Neural progenitor cell (in vitro differentiated cells): Measurements from ENCODE around the gene GALR3.

ENCODE experiments used
- EZH2 ChIP-seq: fragments of 200-600 bp; sonication (generic); IDR thresholded peaks from 2 replicates; pipeline ENCODE4 v1.6.1; 2017; ENCODE audit warnings: antibody characterized with exemption, mild to moderate bottlenecking, moderate library complexity
- TF ChIP-seq, protein P1 (sequence below): fragments of 200-600 bp; sonication (generic); IDR thresholded peaks from 2 replicates; pipeline ENCODE4 v1.5.1; 2017; ENCODE audit warnings: antibody characterized with exemption, mild to moderate bottlenecking

DNA sequence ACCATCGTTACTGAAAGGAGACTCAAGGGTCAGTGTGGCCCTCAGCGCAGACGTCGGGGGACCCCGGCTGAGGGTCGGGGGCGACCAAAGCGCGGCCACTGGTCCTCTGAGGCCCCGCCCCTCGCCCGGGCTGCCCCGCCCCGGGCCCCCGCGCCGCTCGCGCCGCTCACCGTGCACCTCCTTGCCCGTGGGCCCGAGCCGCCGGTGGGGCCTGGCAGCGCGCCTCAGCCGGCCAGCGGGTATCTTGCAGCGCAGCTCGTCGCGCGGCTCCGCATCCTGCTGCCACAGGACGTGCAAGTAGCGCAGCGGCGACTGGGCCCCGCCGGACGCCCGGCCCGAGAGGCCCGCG, 20.5 kb downstream of the GALR3 start:
- TF ChIP-seq, protein P1, sequence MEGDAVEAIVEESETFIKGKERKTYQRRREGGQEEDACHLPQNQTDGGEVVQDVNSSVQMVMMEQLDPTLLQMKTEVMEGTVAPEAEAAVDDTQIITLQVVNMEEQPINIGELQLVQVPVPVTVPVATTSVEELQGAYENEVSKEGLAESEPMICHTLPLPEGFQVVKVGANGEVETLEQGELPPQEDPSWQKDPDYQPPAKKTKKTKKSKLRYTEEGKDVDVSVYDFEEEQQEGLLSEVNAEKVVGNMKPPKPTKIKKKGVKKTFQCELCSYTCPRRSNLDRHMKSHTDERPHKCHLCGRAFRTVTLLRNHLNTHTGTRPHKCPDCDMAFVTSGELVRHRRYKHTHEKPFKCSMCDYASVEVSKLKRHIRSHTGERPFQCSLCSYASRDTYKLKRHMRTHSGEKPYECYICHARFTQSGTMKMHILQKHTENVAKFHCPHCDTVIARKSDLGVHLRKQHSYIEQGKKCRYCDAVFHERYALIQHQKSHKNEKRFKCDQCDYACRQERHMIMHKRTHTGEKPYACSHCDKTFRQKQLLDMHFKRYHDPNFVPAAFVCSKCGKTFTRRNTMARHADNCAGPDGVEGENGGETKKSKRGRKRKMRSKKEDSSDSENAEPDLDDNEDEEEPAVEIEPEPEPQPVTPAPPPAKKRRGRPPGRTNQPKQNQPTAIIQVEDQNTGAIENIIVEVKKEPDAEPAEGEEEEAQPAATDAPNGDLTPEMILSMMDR = no peak
- no peak for TF ChIP-seq EZH2
